Ascending aorta (tissue), 2 donors: ENCODE results near the gene SIGLEC8. TPM values are rescaled to one million over a fixed set of nuclear protein-coding genes. Genes with fewer than 3 reads are reported as not detected.
"Not testable (repeated sequence)": the region's sequence is repeated elsewhere in the genome, so short reads cannot be mapped to it uniquely, and the experiment has no call there.

ENCODE experiments used
- DNase-seq, 2 donors: peaks; one replicate each; pipeline ENCODE4 v3.0.0-alpha.2; 2019; ENCODE audit warnings: low spot score in 2 of 2
- H3K27ac ChIP-seq, 2 donors: fragments of 200-600 bp; sonication (generic); one replicate each; pipeline ENCODE4 v1.5.1; 2016 to 2017; ENCODE audit warnings: mild to moderate bottlenecking in 1 of 2
- H3K27me3 ChIP-seq: fragments of 200-600 bp; sonication (generic); one replicate; pipeline ENCODE4 v1.5.1; 2017
- H3K36me3 ChIP-seq, 2 donors: fragments of 200-600 bp; sonication (generic); one replicate each; pipeline ENCODE4 v1.5.1; 2016
- H3K4me1 ChIP-seq, 2 donors: fragments of 200-600 bp; sonication (generic); one replicate each; pipeline ENCODE4 v1.5.1; 2016 to 2017; ENCODE audit warnings: mild to moderate bottlenecking in 1 of 2
- H3K4me3 ChIP-seq, 2 donors: fragments of 200-600 bp; sonication (generic); one replicate each; pipeline ENCODE4 v1.5.1; 2016 to 2017; ENCODE audit warnings: mild to moderate bottlenecking in 1 of 2
- H3K9me3 ChIP-seq, 2 donors: fragments of 200-600 bp; sonication (generic); one replicate each; pipeline ENCODE4 v1.5.1; 2016
- CTCF ChIP-seq, 3 experiments: fragments of 200-600 bp in 2 of 3; fragments of 450-650 bp in 1 of 3; sonication (generic) in 2 of 3; IDR thresholded peaks; one replicate each; pipeline ENCODE4 v1.5.1; 2016 to 2019; ENCODE audit warnings: antibody characterized with exemption in 3 of 3, mild to moderate bottlenecking in 1 of 3, moderate library complexity in 1 of 3
- intact Hi-C: fragments of 100-400 bp; cut with DNase I; formaldehyde crosslinking; loops from one replicate; pipeline ENCODE4 v1.15.1; 2023
- total RNA-seq: library from RNA; depleted of rRNA; stranded (reverse); fragments of >200 nt; gene quantifications from one replicate; pipeline ENCODE4 v1.1.0, GENCODE V29; 2016

SIGLEC8 gene
- total RNA-seq, 1 donor from 2014 or later, result not detected

GRCh38 chr19:51448411-51449016, 9.7 kb downstream of the SIGLEC8 start:
- intact Hi-C loops, result no loop called here
- H3K27ac ChIP-seq, result no peak overlapping the region

GRCh38 chr19:51448011-51448410, 10.2 kb downstream of the SIGLEC8 start:
- no peak for TF ChIP-seq CTCF (IDR thresholded peaks at IDR 0.05)
- H3K9me3 ChIP-seq, result no peaks in the 10 kb centered on the region
- intact Hi-C loops, result no loop called here
- no peak overlapping the region for H3K4me3 ChIP-seq
- H3K36me3 ChIP-seq, result no peaks in the 10 kb centered on the region
- H3K4me1 ChIP-seq, result no peaks in the 10 kb centered on the region
- H3K27ac ChIP-seq, result no peak overlapping the region
- no peaks in the 10 kb centered on the region for H3K27me3 ChIP-seq
- DNase-seq, result peak in 1 of 2 donors; percentile 24

More at GRCh38 chr19:51448411-51449016, 9.7 kb downstream of the SIGLEC8 start:
- no peaks in the 10 kb centered on the region for H3K36me3 ChIP-seq
- no peak overlapping the region for H3K4me3 ChIP-seq
- H3K4me1 ChIP-seq, result no peaks in the 10 kb centered on the region
- no peaks in the 10 kb centered on the region for H3K9me3 ChIP-seq
- H3K27me3 ChIP-seq, result no peaks in the 10 kb centered on the region
- TF ChIP-seq CTCF (IDR thresholded peaks at IDR 0.05), result no peak
- DNase-seq, result peak in 1 of 2 donors; percentile 38

GRCh38 chr19:51447510-51447909, 10.7 kb downstream of the SIGLEC8 start:
- H3K4me3 ChIP-seq, H3K27me3 ChIP-seq, intact Hi-C loops: not testable (repeated sequence)

GRCh38 chr19:51441410-51442390, 16.6 kb downstream of the SIGLEC8 start:
- peak in 1 of 2 donors; percentile 69 for DNase-seq
- no peaks in the 10 kb centered on the region for H3K36me3 ChIP-seq
- H3K4me3 ChIP-seq, result peak overlapping the region in 1 of 2 donors; percentile 19
- no peak overlapping the region for H3K27ac ChIP-seq
- no peaks in the 10 kb centered on the region for H3K27me3 ChIP-seq
- no peak for TF ChIP-seq CTCF (IDR thresholded peaks at IDR 0.05)
- H3K9me3 ChIP-seq, result no peaks in the 10 kb centered on the region
- H3K4me1 ChIP-seq, result no peaks in the 10 kb centered on the region
- intact Hi-C loops, result no loop called here

More at GRCh38 chr19:51447510-51447909, 10.7 kb downstream of the SIGLEC8 start:
- H3K4me1 ChIP-seq, H3K9me3 ChIP-seq, H3K27ac ChIP-seq, H3K36me3 ChIP-seq: not testable (repeated sequence)
- peak in 1 of 2 donors; percentile 9 for DNase-seq

- H3K27me3 ChIP-seq, result no peaks in the 10 kb centered on the region
- intact Hi-C loops, result no loop called here
- H3K4me3 ChIP-seq, result peak overlapping the region in 1 of 2 donors; percentile 19
Observed at GRCh38 chr19:51440846-51441409, 17.3 kb downstream of the SIGLEC8 start.

More at GRCh38 chr19:51440846-51441409, 17.3 kb downstream of the SIGLEC8 start:
- TF ChIP-seq CTCF (IDR thresholded peaks at IDR 0.05), result no peak
- no peaks in the 10 kb centered on the region for H3K9me3 ChIP-seq
- no peaks in the 10 kb centered on the region for H3K36me3 ChIP-seq
- no peak overlapping the region for H3K27ac ChIP-seq
- H3K4me1 ChIP-seq, result no peaks in the 10 kb centered on the region
- DNase-seq, result peak in 1 of 2 donors; percentile 63
